Measurements from ENCODE around the gene CCDC197. TPM values are rescaled to one million over a fixed set of nuclear protein-coding genes. Genes with fewer than 3 reads are reported as not detected.

Gene CCDC197
- total and polyA plus RNA-seq, 4 donors = not detected

- Histone ChIP-seq H3K9ac (ENCODE audit: insufficient read depth in 1 of 2, low read length in 2 of 2) (no peak overlapping the region), H3K9me3 (ENCODE audit: control insufficient read depth in 4 of 4, insufficient read depth in 3 of 4, low read length in 3 of 4) (no peaks in the 10 kb centered on the region), H3K4me3 (no peak overlapping the region), H3K4me1 (ENCODE audit: control insufficient read depth in 5 of 5, insufficient read depth in 5 of 5, low read length in 5 of 5) (peaks cover 0 to 4% (median 2%) of the 10 kb centered on the region in 5 donors), H3K27me3 (ENCODE audit: control insufficient read depth in 3 of 3, insufficient read depth in 3 of 3, low read length in 2 of 3) (peaks cover 0 to 6% (median 3%) of the 10 kb centered on the region in 3 donors), H3K27ac (ENCODE audit: low read depth in 1 of 2, low read length in 1 of 2) (no peak overlapping the region), H3K36me3 (ENCODE audit: control insufficient read depth in 4 of 4, insufficient read depth in 4 of 4, low read length in 4 of 4) (no peaks in the 10 kb centered on the region)
- 85 to 91% methylated on average over 6 of the region's 6 CpGs for WGBS, 2 donors
- DNase-seq = no peak
- no peak for ATAC-seq (ENCODE audit: insufficient read depth, low FRiP score)
- TF ChIP-seq, protein P1, sequence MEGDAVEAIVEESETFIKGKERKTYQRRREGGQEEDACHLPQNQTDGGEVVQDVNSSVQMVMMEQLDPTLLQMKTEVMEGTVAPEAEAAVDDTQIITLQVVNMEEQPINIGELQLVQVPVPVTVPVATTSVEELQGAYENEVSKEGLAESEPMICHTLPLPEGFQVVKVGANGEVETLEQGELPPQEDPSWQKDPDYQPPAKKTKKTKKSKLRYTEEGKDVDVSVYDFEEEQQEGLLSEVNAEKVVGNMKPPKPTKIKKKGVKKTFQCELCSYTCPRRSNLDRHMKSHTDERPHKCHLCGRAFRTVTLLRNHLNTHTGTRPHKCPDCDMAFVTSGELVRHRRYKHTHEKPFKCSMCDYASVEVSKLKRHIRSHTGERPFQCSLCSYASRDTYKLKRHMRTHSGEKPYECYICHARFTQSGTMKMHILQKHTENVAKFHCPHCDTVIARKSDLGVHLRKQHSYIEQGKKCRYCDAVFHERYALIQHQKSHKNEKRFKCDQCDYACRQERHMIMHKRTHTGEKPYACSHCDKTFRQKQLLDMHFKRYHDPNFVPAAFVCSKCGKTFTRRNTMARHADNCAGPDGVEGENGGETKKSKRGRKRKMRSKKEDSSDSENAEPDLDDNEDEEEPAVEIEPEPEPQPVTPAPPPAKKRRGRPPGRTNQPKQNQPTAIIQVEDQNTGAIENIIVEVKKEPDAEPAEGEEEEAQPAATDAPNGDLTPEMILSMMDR (IDR thresholded peaks at IDR 0.05; ENCODE audit: control extremely low read depth, extremely low read depth) = no peak
Measured at GRCh38 chr14:94000267-94000666, 3.2 kb downstream of the CCDC197 start.

DNA sequence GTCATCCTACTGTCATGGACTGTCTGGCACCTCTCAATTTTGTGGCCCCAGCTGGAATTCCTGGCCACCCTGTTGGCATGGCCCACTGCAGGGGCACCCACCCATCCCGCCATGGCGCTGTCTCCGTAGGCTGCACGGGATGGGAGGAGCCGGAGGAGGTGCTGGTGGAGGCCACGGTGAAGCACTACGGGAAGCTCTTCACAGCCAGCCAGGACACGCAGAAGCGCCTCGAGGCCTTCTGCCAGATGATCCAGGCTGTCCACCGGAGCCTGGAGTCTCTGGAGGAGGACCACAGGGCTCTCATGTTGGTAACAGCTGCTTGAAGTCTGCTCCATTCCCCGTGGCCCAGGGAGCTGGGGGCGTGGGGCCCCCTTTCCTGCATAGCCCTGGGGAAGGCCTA lies 3.9 kb downstream of the CCDC197 start:
- 69 to 84% methylated on average over 13 of the region's 13 CpGs for WGBS, 2 donors
- no peak overlapping the region for H3K9ac ChIP-seq (ENCODE audit: insufficient read depth in 1 of 2, low read length in 2 of 2)

GRCh38 chr14:94001501-94002396 lies 4.6 kb downstream of the CCDC197 start:
- DNase-seq (peak; percentile 57 to 75 (median 68)), ATAC-seq (ENCODE audit: insufficient read depth, low FRiP score) (peak; percentile 80)
- H3K4me3 ChIP-seq = no peak overlapping the region
- H3K9ac ChIP-seq (ENCODE audit: insufficient read depth in 1 of 2, low read length in 2 of 2) = no peak overlapping the region
- no peaks in the 10 kb centered on the region for H3K9me3 ChIP-seq (ENCODE audit: control insufficient read depth in 4 of 4, insufficient read depth in 3 of 4, low read length in 3 of 4)
- H3K27ac ChIP-seq (ENCODE audit: low read depth in 1 of 2, low read length in 1 of 2) = no peak overlapping the region
- WGBS, 2 donors = 37 to 43% methylated on average over 26 of the region's 26 CpGs
- peaks cover 0 to 2% (median 1%) of the 10 kb centered on the region in 5 donors for H3K4me1 ChIP-seq (ENCODE audit: control insufficient read depth in 5 of 5, insufficient read depth in 5 of 5, low read length in 5 of 5)
- TF ChIP-seq, protein P1 (IDR thresholded peaks at IDR 0.05; ENCODE audit: control extremely low read depth, extremely low read depth) = peak; percentile 89
- peaks cover 0 to 3% (median 0%) of the 10 kb centered on the region in 3 donors for H3K27me3 ChIP-seq (ENCODE audit: control insufficient read depth in 3 of 3, insufficient read depth in 3 of 3, low read length in 2 of 3)
- H3K36me3 ChIP-seq (ENCODE audit: control insufficient read depth in 4 of 4, insufficient read depth in 4 of 4, low read length in 4 of 4) = no peaks in the 10 kb centered on the region

More for the DNA sequence above, 3.9 kb downstream of the CCDC197 start:
- Histone ChIP-seq H3K9me3 (ENCODE audit: control insufficient read depth in 4 of 4, insufficient read depth in 3 of 4, low read length in 3 of 4) (no peaks in the 10 kb centered on the region), H3K4me3 (no peak overlapping the region), H3K27me3 (ENCODE audit: control insufficient read depth in 3 of 3, insufficient read depth in 3 of 3, low read length in 2 of 3) (peaks cover 0 to 3% (median 3%) of the 10 kb centered on the region in 3 donors), H3K27ac (ENCODE audit: low read depth in 1 of 2, low read length in 1 of 2) (no peak overlapping the region), H3K36me3 (ENCODE audit: control insufficient read depth in 4 of 4, insufficient read depth in 4 of 4, low read length in 4 of 4) (no peaks in the 10 kb centered on the region), H3K4me1 (ENCODE audit: control insufficient read depth in 5 of 5, insufficient read depth in 5 of 5, low read length in 5 of 5) (peaks cover 0 to 4% (median 2%) of the 10 kb centered on the region in 5 donors)
- TF ChIP-seq, protein P1 (IDR thresholded peaks at IDR 0.05; ENCODE audit: control extremely low read depth, extremely low read depth) = no peak
- ATAC-seq (ENCODE audit: insufficient read depth, low FRiP score) = no peak
- no peak for DNase-seq

Measured in lung (tissue), 12 donors.